Nephron progenitor cell (in vitro differentiated cells): ENCODE data around the gene DGKI.

Source experiments
- DNase-seq: peaks from one replicate; pipeline ENCODE4 v3.0.0; 2021
- H3K27ac Mint-ChIP-seq: 2 replicates; pipeline ENCODE4 v1.8.0; 2021; ENCODE audit warnings: mild to moderate bottlenecking, moderate library complexity, mixed read lengths
- H3K27me3 Mint-ChIP-seq: 2 replicates; pipeline ENCODE4 v1.8.0; 2021; ENCODE audit warnings: mild to moderate bottlenecking, low read depth, mixed read lengths; ENCODE audit not compliant: poor library complexity
- H3K36me3 Mint-ChIP-seq: 2 replicates; pipeline ENCODE4 v1.8.0; 2021; ENCODE audit warnings: low read depth, mixed read lengths
- H3K4me1 Mint-ChIP-seq: 2 replicates; pipeline ENCODE4 v1.8.0; 2021; ENCODE audit warnings: mixed read lengths
- H3K4me3 Mint-ChIP-seq: 2 replicates; pipeline ENCODE4 v1.8.0; 2021; ENCODE audit warnings: mild to moderate bottlenecking, moderate library complexity, mixed read lengths
- H3K9me3 Mint-ChIP-seq: 2 replicates; pipeline ENCODE4 v1.8.0; 2021; ENCODE audit warnings: mild to moderate bottlenecking, moderate library complexity, mixed read lengths
- CTCF ChIP-seq: fragments of 200-600 bp; sonication (generic); IDR thresholded peaks from 2 replicates; pipeline ENCODE4 v1.5.0; 2021; ENCODE audit warnings: antibody characterized with exemption

The DGKI gene

GRCh38 chr7:137373507-137373906 is 473.3 kb downstream of the DGKI start:
- Mint-ChIP-seq H3K9me3 (peaks cover 10% of the 10 kb centered on the region), H3K4me3 (no peak overlapping the region), H3K36me3 (no peaks in the 10 kb centered on the region), H3K27ac (no peak overlapping the region), H3K4me1 (no peaks in the 10 kb centered on the region), H3K27me3 (peaks cover 6% of the 10 kb centered on the region)
- DNase-seq: no peak
- TF ChIP-seq CTCF: no peak

GRCh38 chr7:137371616-137372015 is 475.2 kb downstream of the DGKI start:
- TF ChIP-seq CTCF: no peak
- Mint-ChIP-seq H3K9me3 (peaks cover 20% of the 10 kb centered on the region), H3K36me3 (no peaks in the 10 kb centered on the region), H3K27me3 (peaks cover 6% of the 10 kb centered on the region), H3K4me1 (no peaks in the 10 kb centered on the region), H3K27ac (no peak overlapping the region), H3K4me3 (no peak overlapping the region)
- no peak for DNase-seq

- no peaks in the 10 kb centered on the region for H3K4me1 Mint-ChIP-seq
- no peaks in the 10 kb centered on the region for H3K36me3 Mint-ChIP-seq
- TF ChIP-seq CTCF: no peak
- H3K27ac Mint-ChIP-seq: no peak overlapping the region
- no peak for DNase-seq
- H3K27me3 Mint-ChIP-seq: peaks cover 3% of the 10 kb centered on the region
- no peak overlapping the region for H3K4me3 Mint-ChIP-seq
- H3K9me3 Mint-ChIP-seq: peaks cover 46% of the 10 kb centered on the region
Measured at GRCh38 chr7:137366995-137367394, 479.8 kb downstream of the DGKI start.

GRCh38 chr7:137363683-137364082 is 483.1 kb downstream of the DGKI start:
- H3K4me1 Mint-ChIP-seq: no peaks in the 10 kb centered on the region
- no peak for TF ChIP-seq CTCF

GRCh38 chr7:137360087-137360679 is 486.6 kb downstream of the DGKI start:
- H3K27me3 Mint-ChIP-seq: no peaks in the 10 kb centered on the region
- H3K9me3 Mint-ChIP-seq: peaks cover 86% of the 10 kb centered on the region
- no peak overlapping the region for H3K27ac Mint-ChIP-seq
- H3K36me3 Mint-ChIP-seq: no peaks in the 10 kb centered on the region
- H3K4me3 Mint-ChIP-seq: no peak overlapping the region
- no peak for DNase-seq
- no peaks in the 10 kb centered on the region for H3K4me1 Mint-ChIP-seq
- no peak for TF ChIP-seq CTCF

More at GRCh38 chr7:137363683-137364082, 483.1 kb downstream of the DGKI start:
- no peak overlapping the region for H3K4me3 Mint-ChIP-seq
- DNase-seq: no peak
- no peaks in the 10 kb centered on the region for H3K27me3 Mint-ChIP-seq
- no peaks in the 10 kb centered on the region for H3K36me3 Mint-ChIP-seq
- H3K27ac Mint-ChIP-seq: no peak overlapping the region
- peaks cover 76% of the 10 kb centered on the region for H3K9me3 Mint-ChIP-seq

- Mint-ChIP-seq H3K27ac (no peak overlapping the region), H3K27me3 (no peaks in the 10 kb centered on the region), H3K4me3 (no peak overlapping the region), H3K36me3 (no peaks in the 10 kb centered on the region), H3K9me3 (peaks cover 42% of the 10 kb centered on the region), H3K4me1 (no peaks in the 10 kb centered on the region)
- DNase-seq: no peak
- TF ChIP-seq CTCF: no peak
Measured at GRCh38 chr7:137354961-137355360, 491.8 kb downstream of the DGKI start.
